A673 (cell line): ENCODE results near the gene TRDMT1. TPM values are rescaled to one million over a fixed set of nuclear protein-coding genes. Genes with fewer than 3 reads are reported as not detected.

Source experiments
- BruUV-seq: library from RNA; stranded (reverse); fragments of 400-500 nt; replicated peaks from 2 replicates; lab custom pipeline; 2021; lab: Mats Ljungman, UMichigan
- CTCF ChIA-PET: fragments of 300-600 bp; sonication (Branson Sonifier 250); formaldehyde crosslinking; loops from one replicate; lab custom pipeline; 2022; ENCODE audit warnings: antibody characterized with exemption; lab: Charles Lee
- POLR2A ChIA-PET: fragments of 300-600 bp; sonication (Branson Sonifier 250); formaldehyde crosslinking; loops from one replicate; lab custom pipeline; 2022; ENCODE audit warnings: antibody characterized with exemption; ENCODE audit not compliant: low non-redundant PET; lab: Charles Lee
- DNase-seq: peaks from one replicate; pipeline ENCODE4 v3.0.0-alpha.2; 2015; ENCODE audit warnings: low spot score
- H3K27ac ChIP-seq: fragments of 200-600 bp; sonication (generic); 2 replicates; pipeline ENCODE4 v1.5.1; 2016; ENCODE audit warnings: mixed run types, low read depth, mild to moderate bottlenecking, mixed read lengths, antibody characterized with exemption, low read length; ENCODE audit not compliant: poor library complexity, severe bottlenecking
- H3K27me3 ChIP-seq: fragments of 200-600 bp; sonication (generic); replicated peaks from 2 replicates; pipeline ENCODE4 v1.6.1; 2017; ENCODE audit warnings: mixed run types, low read depth, mild to moderate bottlenecking, mixed read lengths, antibody characterized with exemption, low read length; ENCODE audit not compliant: insufficient read depth, poor library complexity
- H3K36me3 ChIP-seq: fragments of 200-600 bp; sonication (generic); 2 replicates; pipeline ENCODE4 v1.6.1; 2016; ENCODE audit warnings: mixed run types, mild to moderate bottlenecking, mixed read lengths, antibody characterized with exemption, low read length; ENCODE audit not compliant: insufficient read depth, poor library complexity, severe bottlenecking
- H3K4me1 ChIP-seq: fragments of 200-600 bp; sonication (generic); 2 replicates; pipeline ENCODE4 v1.6.1; 2017; ENCODE audit warnings: mixed run types, mild to moderate bottlenecking, mixed read lengths, antibody characterized with exemption, low read length; ENCODE audit not compliant: insufficient read depth, poor library complexity, severe bottlenecking
- H3K4me3 ChIP-seq: fragments of 200-600 bp; sonication (generic); 2 replicates; pipeline ENCODE4 v1.5.1; 2016; ENCODE audit warnings: low read depth, mixed run types, mild to moderate bottlenecking, mixed read lengths, low read length; ENCODE audit not compliant: poor library complexity, severe bottlenecking
- H3K9me3 ChIP-seq: fragments of 200-600 bp; sonication (generic); 2 replicates; pipeline ENCODE4 v1.6.1; 2016; ENCODE audit warnings: mixed run types, low read depth, mild to moderate bottlenecking, mixed read lengths, antibody characterized with exemption, low read length; ENCODE audit not compliant: poor library complexity, severe bottlenecking
- CTCF ChIP-seq: fragments of 300-800, 200-600 bp; sonication (generic); conservative IDR thresholded peaks from 2 replicates; pipeline ENCODE4 v1.5.1; 2017; ENCODE audit warnings: low read depth, mild to moderate bottlenecking, antibody characterized with exemption, low read length, moderate library complexity, mixed read lengths
- EZH2 ChIP-seq: fragments of 200-600 bp; sonication (generic); IDR thresholded peaks from 2 replicates; pipeline ENCODE4 v1.6.1; 2017; ENCODE audit warnings: borderline replicate concordance, low read depth, mild to moderate bottlenecking, mixed read lengths, antibody characterized with exemption, low read length; ENCODE audit not compliant: poor library complexity, severe bottlenecking
- intact Hi-C: fragments of 100-400 bp; cut with micrococcal nuclease; formaldehyde crosslinking; loops from one replicate; pipeline ENCODE4 v1.10.0; 2022; ENCODE audit not compliant: unreplicated experiment
- total RNA-seq: library from RNA; stranded (reverse); gene quantifications from 2 replicates; pipeline ENCODE4 v1.2.3, GENCODE V29; 2021

The TRDMT1 gene
- total RNA-seq, 1 experiment from 2014 or later: 14.0 TPM

- no TSS peak for BruUV-seq
- no peak for DNase-seq
- intact Hi-C loops: no loop called here
- Histone ChIP-seq H3K27ac (no peak overlapping the region), H3K4me1 (no peaks in the 10 kb centered on the region), H3K27me3 (no peaks in the 10 kb centered on the region), H3K4me3 (no peak overlapping the region), H3K36me3 (no peaks in the 10 kb centered on the region), H3K9me3 (no peaks in the 10 kb centered on the region)
- ChIA-PET POLR2A (no interaction called here), CTCF (no interaction called here)
- TF ChIP-seq CTCF (no peak), EZH2 (no peak)
Observed at GRCh38 chr10:17155826-17156225, 45.6 kb downstream of the TRDMT1 start.

GRCh38 chr10:17154116-17154515 is 47.4 kb downstream of the TRDMT1 start:
- ChIA-PET CTCF (no interaction called here), POLR2A (no interaction called here)
- no peak for DNase-seq
- Histone ChIP-seq H3K27me3 (no peaks in the 10 kb centered on the region), H3K9me3 (no peaks in the 10 kb centered on the region), H3K4me1 (no peaks in the 10 kb centered on the region), H3K36me3 (no peaks in the 10 kb centered on the region), H3K27ac (no peak overlapping the region), H3K4me3 (no peak overlapping the region)
- intact Hi-C loops: no loop called here
- no peak for TF ChIP-seq CTCF
- no peak for TF ChIP-seq EZH2
- BruUV-seq: no TSS peak

- Histone ChIP-seq H3K27ac (no peak overlapping the region), H3K9me3 (no peaks in the 10 kb centered on the region), H3K27me3 (no peaks in the 10 kb centered on the region), H3K4me3 (no peak overlapping the region), H3K36me3 (no peaks in the 10 kb centered on the region), H3K4me1 (no peaks in the 10 kb centered on the region)
- POLR2A ChIA-PET: no interaction called here
- CTCF ChIA-PET: interaction anchor here (0.6 kb wide), 1 partner anchor 77 kb away, joined by 4 read pairs; no protein-coding TSS in a partner anchor
- BruUV-seq: no TSS peak
- no peak for TF ChIP-seq CTCF
- no peak for TF ChIP-seq EZH2
- DNase-seq: no peak
- intact Hi-C loops: no loop called here
Observed at GRCh38 chr10:17153321-17153720, 48.2 kb downstream of the TRDMT1 start.
